Adrenal gland (tissue), 12 donors: Measurements from ENCODE around the gene HOXC6. TPM values are rescaled to one million over a fixed set of nuclear protein-coding genes. Genes with fewer than 3 reads are reported as not detected.

ENCODE experiments used
- DNase-seq, 7 donors: peaks; one replicate each; pipeline ENCODE4 v3.0.0-alpha.2; 2019 to 2020
- H3K27ac ChIP-seq, 5 donors: fragments of 200-600 bp; sonication (generic) in 4 of 5; 1 replicate in 3 of 5; 2 replicates in 2 of 5; pipeline versions ENCODE4 v1.5.1 to v1.8.0; 2016 to 2020; ENCODE audit warnings: mild to moderate bottlenecking in 1 of 5
- H3K27me3 ChIP-seq: fragments of 200-600 bp; 2 replicates; pipeline ENCODE4 v1.8.0; 2021
- H3K36me3 ChIP-seq, 2 donors: fragments of 200-600 bp; replicated peaks in 1 of 2; 1 replicate in 1 of 2; 2 replicates in 1 of 2; pipeline versions ENCODE4 v1.5.1 to v1.8.0; 2018 to 2022
- H3K4me1 ChIP-seq, 2 donors: fragments of 200-600 bp; replicated peaks in 1 of 2; 1 replicate in 1 of 2; 2 replicates in 1 of 2; pipeline versions ENCODE4 v1.5.1 to v1.8.0; 2018 to 2021
- H3K4me3 ChIP-seq, 4 donors: fragments of 200-600 bp; sonication (generic) in 3 of 4; one replicate each; pipeline ENCODE4 v1.5.1; 2016 to 2018
- H3K9me3 ChIP-seq, 3 donors: fragments of 200-600 bp; sonication (generic) in 1 of 3; replicated peaks in 1 of 3; 1 replicate in 2 of 3; 2 replicates in 1 of 3; pipeline versions ENCODE4 v1.5.1 to v1.8.0; 2016 to 2021
- CTCF ChIP-seq, 6 experiments: fragments of 450-650 bp in 4 of 6; fragments of 200-600 bp in 2 of 6; sonication (generic) in 1 of 6; IDR thresholded peaks; 1 replicate in 5 of 6; 2 replicates in 1 of 6; pipeline versions ENCODE4 v1.5.1 to v1.8.0; 2016 to 2021; ENCODE audit warnings: antibody characterized with exemption in 6 of 6, mild to moderate bottlenecking in 2 of 6, moderate library complexity in 1 of 6
- POLR2A ChIP-seq, 2 donors: fragments of 450-650 bp; IDR thresholded peaks; one replicate each; pipeline ENCODE4 v1.6.1; 2017; ENCODE audit warnings: antibody characterized with exemption in 2 of 2, mild to moderate bottlenecking in 2 of 2, moderate library complexity in 1 of 2
- WGBS, 4 donors: extraction: QIAGEN DNeasy Blood & Tissue Kit in 2 of 4; methylation state at CpG; one replicate each; pipeline versions ENCODE4 v1.1.5 to v1.1.7; 2013 to 2017; 5-methylcytosine and 5-hydroxymethylcytosine counted together
- intact Hi-C, 2 donors: fragments of 100-400 bp; cut with DNase I; formaldehyde crosslinking; loops; one replicate each; pipeline versions ENCODE4 v1.14.1 to v1.15.0; 2022 to 2023
- polyA plus RNA-seq, 3 donors: library from polyadenylated mRNA; stranded (reverse); fragments of 200-250 nt in 2 of 3; fragments of 350-450 nt in 1 of 3; fragmentation: Illumina TruSeq in 1 of 3; extraction: RNeasy Lipid Tissue Mini Kit (QIAGEN cat#74804) in 1 of 3; gene quantifications; one replicate each; pipeline ENCODE4 v1.2.3, GENCODE V29; 2013 to 2014
- total RNA-seq, 9 donors: library from RNA; depleted of rRNA in 4 of 9; stranded (reverse); fragments of >200 nt in 4 of 9; fragments of 120-200 nt in 1 of 9; fragmentation: NEBNext Ultra II Directional in 1 of 9; extraction: Animal tissue kit (Norgen Biotek cat#: 25700) in 1 of 9; gene quantifications; one replicate each; pipeline versions ENCODE4 v1.1.0 to v1.2.4, GENCODE V29; 2013 to 2023
- donor health status: healthy with polysubstance abuse.
- donor health status: Bipolar disorder and iron deficiency.
- donor health status: DM: yes; HTN: yes; CAD: no.
- donor health status: DM: no; HTN: no; CAD: no.
- donor health status: DM: no; HTN: no; CAD: no.
- donor health status: DM: yes; HTN: yes; CAD: no.

The HOXC6 gene
- total and polyA plus RNA-seq, 12 donors, result 1.5 to 23.1 (median 13.2) TPM

GRCh38 chr12:54017027-54017788, 11.0 kb upstream of the HOXC6 start:
- H3K4me3 ChIP-seq, result peak overlapping the region in 3 of 4 donors; percentile 46 to 73 (median 48)
- H3K27me3 ChIP-seq, result no peaks in the 10 kb centered on the region
- peak in 6 of 7 donors; percentile 44 to 85 (median 61) for DNase-seq
- H3K36me3 ChIP-seq, result no peaks in the 10 kb centered on the region
- H3K27ac ChIP-seq, result peak overlapping the region; percentile 49 to 96 (median 91)
- peaks cover 11 to 15% of the 10 kb centered on the region in 2 donors for H3K4me1 ChIP-seq
- intact Hi-C loops, result no loop called here
- no peaks in the 10 kb centered on the region for H3K9me3 ChIP-seq
- WGBS, 4 donors, result 1 to 2% (median 2%) methylated on average over 24 of the region's 24 CpGs
- TF ChIP-seq POLR2A (IDR thresholded peaks at IDR 0.05) (no peak), CTCF (IDR thresholded peaks at IDR 0.05) (no peak)

GRCh38 chr12:54017878-54018467, 10.3 kb upstream of the HOXC6 start:
- Histone ChIP-seq H3K4me1 (peaks cover 11 to 15% of the 10 kb centered on the region in 2 donors), H3K27ac (peak overlapping the region; percentile 49 to 96 (median 91)), H3K9me3 (no peaks in the 10 kb centered on the region), H3K4me3 (peak overlapping the region in 3 of 4 donors; percentile 46 to 73 (median 48)), H3K27me3 (no peaks in the 10 kb centered on the region), H3K36me3 (no peaks in the 10 kb centered on the region)
- TF ChIP-seq POLR2A (IDR thresholded peaks at IDR 0.05), result peak; percentile 22 to 58
- TF ChIP-seq CTCF (IDR thresholded peaks at IDR 0.05), result no peak
- DNase-seq, result peak; percentile 71 to 94 (median 84)
- 0 to 3% (median 2%) methylated on average over 23 to 34 of the region's 34 CpGs; no CpG with 5 or more reads in 1 of the 4 donors for WGBS, 4 donors
- intact Hi-C loops, result no loop called here

- Histone ChIP-seq H3K27ac (peak overlapping the region; percentile 49 to 96 (median 91)), H3K9me3 (no peaks in the 10 kb centered on the region), H3K4me1 (peaks cover 11 to 15% of the 10 kb centered on the region in 2 donors), H3K4me3 (peak overlapping the region in 2 of 4 donors; percentile 46 to 73), H3K27me3 (no peaks in the 10 kb centered on the region), H3K36me3 (no peaks in the 10 kb centered on the region)
- intact Hi-C loops, result no loop called here
- peak in 5 of 7 donors; percentile 24 to 85 (median 60) for DNase-seq
- TF ChIP-seq POLR2A (IDR thresholded peaks at IDR 0.05) (no peak), CTCF (IDR thresholded peaks at IDR 0.05) (no peak)
- WGBS, 4 donors, result 25 to 39% (median 26%) methylated on average over 13 to 29 of the region's 29 CpGs
These were observed 9.7 kb upstream of the HOXC6 start for GRCh38 chr12:54018468-54018984.

GRCh38 chr12:54019091-54019811, 9.0 kb upstream of the HOXC6 start:
- no peak for DNase-seq
- TF ChIP-seq POLR2A (IDR thresholded peaks at IDR 0.05) (no peak), CTCF (IDR thresholded peaks at IDR 0.05) (no peak)
- WGBS, 4 donors, result 28 to 50% (median 35%) methylated on average over 21 to 43 of the region's 43 CpGs
- peak overlapping the region; percentile 25 to 96 (median 91) for H3K27ac ChIP-seq
- H3K4me3 ChIP-seq, result peak overlapping the region in 2 of 4 donors; percentile 18 to 73
- H3K36me3 ChIP-seq, result no peaks in the 10 kb centered on the region
- intact Hi-C loops, result no loop called here
- peaks cover 11 to 15% of the 10 kb centered on the region in 2 donors for H3K4me1 ChIP-seq
- no peaks in the 10 kb centered on the region for H3K27me3 ChIP-seq
- H3K9me3 ChIP-seq, result no peaks in the 10 kb centered on the region
